Liver (tissue), 3 donors: ENCODE data around the gene CTSH.

Source experiments
- GABPA ChIP-seq, 2 donors: IDR thresholded peaks in 1 of 2; conservative IDR thresholded peaks in 1 of 2; 2 replicates each; pipeline ENCODE4 v1.6.1; 2016; ENCODE audit warnings: antibody characterized with exemption in 2 of 2, mild to moderate bottlenecking in 1 of 2, moderate library complexity in 1 of 2
- JUND ChIP-seq, 2 donors: IDR thresholded peaks; 2 replicates each; pipeline ENCODE4 v1.6.1; 2016; ENCODE audit warnings: antibody characterized with exemption in 2 of 2
- RAD21 ChIP-seq, 2 donors: IDR thresholded peaks; 2 replicates each; pipeline ENCODE4 v1.6.1; 2016; ENCODE audit warnings: antibody characterized with exemption in 2 of 2, mild to moderate bottlenecking in 2 of 2
- RXRA ChIP-seq, 2 donors: IDR thresholded peaks; 2 replicates each; pipeline ENCODE4 v1.6.1; 2017 to 2018; ENCODE audit warnings: antibody characterized with exemption in 2 of 2, mild to moderate bottlenecking in 1 of 2
- TAF1 ChIP-seq: conservative IDR thresholded peaks from 2 replicates; pipeline ENCODE4 v1.6.1; 2016; ENCODE audit warnings: antibody characterized with exemption, mild to moderate bottlenecking
- YY1 ChIP-seq: IDR thresholded peaks from 2 replicates; pipeline ENCODE4 v1.6.1; 2016; ENCODE audit warnings: antibody characterized with exemption, mild to moderate bottlenecking
- TF ChIP-seq, protein P1 (sequence below): fragments of 150-350 bp; IDR thresholded peaks from 2 replicates; pipeline ENCODE4 v1.5.1; 2017; ENCODE audit warnings: improper control_type of control experiment, low read depth, low read length; ENCODE audit not compliant: missing input control
- TF ChIP-seq, protein P2 (sequence below): IDR thresholded peaks from 2 replicates; pipeline ENCODE4 v1.6.1; 2016; ENCODE audit warnings: antibody characterized with exemption, mild to moderate bottlenecking
- TF ChIP-seq, protein P3 (sequence below): IDR thresholded peaks from 2 replicates; pipeline ENCODE4 v1.6.1; 2016; ENCODE audit warnings: antibody characterized with exemption
- TF ChIP-seq, protein P4 (sequence below): IDR thresholded peaks from 2 replicates; pipeline ENCODE4 v1.6.1; 2016; ENCODE audit warnings: antibody characterized with exemption
- TF ChIP-seq, protein P5 (sequence below): IDR thresholded peaks from 2 replicates; pipeline ENCODE4 v1.6.1; 2016; ENCODE audit warnings: antibody characterized with exemption
- donor health status: healthy.
- donor health status: healthy.

DNA sequence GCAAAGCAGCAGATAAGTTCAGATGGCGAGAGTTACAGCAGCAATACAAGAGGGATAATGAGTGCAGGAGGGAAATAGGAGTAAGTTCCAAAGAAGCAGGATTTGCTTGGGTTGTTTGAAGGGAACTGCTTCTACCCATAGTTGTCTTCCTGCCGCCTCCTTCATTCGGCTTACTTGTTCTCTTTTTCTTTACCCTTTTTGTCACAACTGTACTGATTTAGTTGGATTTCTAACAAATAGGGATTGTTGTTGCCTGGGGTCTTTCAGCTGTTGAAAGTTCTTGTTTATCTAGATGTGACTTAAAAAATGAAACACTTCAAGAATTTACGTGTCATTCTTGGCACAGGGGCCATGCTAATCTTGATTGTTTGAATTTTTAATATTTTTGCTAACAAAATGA, 46.3 kb downstream of the CTSH start:
- TF ChIP-seq, protein P1, sequence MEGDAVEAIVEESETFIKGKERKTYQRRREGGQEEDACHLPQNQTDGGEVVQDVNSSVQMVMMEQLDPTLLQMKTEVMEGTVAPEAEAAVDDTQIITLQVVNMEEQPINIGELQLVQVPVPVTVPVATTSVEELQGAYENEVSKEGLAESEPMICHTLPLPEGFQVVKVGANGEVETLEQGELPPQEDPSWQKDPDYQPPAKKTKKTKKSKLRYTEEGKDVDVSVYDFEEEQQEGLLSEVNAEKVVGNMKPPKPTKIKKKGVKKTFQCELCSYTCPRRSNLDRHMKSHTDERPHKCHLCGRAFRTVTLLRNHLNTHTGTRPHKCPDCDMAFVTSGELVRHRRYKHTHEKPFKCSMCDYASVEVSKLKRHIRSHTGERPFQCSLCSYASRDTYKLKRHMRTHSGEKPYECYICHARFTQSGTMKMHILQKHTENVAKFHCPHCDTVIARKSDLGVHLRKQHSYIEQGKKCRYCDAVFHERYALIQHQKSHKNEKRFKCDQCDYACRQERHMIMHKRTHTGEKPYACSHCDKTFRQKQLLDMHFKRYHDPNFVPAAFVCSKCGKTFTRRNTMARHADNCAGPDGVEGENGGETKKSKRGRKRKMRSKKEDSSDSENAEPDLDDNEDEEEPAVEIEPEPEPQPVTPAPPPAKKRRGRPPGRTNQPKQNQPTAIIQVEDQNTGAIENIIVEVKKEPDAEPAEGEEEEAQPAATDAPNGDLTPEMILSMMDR = no peak
- TF ChIP-seq, protein P2, sequence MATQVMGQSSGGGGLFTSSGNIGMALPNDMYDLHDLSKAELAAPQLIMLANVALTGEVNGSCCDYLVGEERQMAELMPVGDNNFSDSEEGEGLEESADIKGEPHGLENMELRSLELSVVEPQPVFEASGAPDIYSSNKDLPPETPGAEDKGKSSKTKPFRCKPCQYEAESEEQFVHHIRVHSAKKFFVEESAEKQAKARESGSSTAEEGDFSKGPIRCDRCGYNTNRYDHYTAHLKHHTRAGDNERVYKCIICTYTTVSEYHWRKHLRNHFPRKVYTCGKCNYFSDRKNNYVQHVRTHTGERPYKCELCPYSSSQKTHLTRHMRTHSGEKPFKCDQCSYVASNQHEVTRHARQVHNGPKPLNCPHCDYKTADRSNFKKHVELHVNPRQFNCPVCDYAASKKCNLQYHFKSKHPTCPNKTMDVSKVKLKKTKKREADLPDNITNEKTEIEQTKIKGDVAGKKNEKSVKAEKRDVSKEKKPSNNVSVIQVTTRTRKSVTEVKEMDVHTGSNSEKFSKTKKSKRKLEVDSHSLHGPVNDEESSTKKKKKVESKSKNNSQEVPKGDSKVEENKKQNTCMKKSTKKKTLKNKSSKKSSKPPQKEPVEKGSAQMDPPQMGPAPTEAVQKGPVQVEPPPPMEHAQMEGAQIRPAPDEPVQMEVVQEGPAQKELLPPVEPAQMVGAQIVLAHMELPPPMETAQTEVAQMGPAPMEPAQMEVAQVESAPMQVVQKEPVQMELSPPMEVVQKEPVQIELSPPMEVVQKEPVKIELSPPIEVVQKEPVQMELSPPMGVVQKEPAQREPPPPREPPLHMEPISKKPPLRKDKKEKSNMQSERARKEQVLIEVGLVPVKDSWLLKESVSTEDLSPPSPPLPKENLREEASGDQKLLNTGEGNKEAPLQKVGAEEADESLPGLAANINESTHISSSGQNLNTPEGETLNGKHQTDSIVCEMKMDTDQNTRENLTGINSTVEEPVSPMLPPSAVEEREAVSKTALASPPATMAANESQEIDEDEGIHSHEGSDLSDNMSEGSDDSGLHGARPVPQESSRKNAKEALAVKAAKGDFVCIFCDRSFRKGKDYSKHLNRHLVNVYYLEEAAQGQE = no peak
- TF ChIP-seq, protein P3, sequence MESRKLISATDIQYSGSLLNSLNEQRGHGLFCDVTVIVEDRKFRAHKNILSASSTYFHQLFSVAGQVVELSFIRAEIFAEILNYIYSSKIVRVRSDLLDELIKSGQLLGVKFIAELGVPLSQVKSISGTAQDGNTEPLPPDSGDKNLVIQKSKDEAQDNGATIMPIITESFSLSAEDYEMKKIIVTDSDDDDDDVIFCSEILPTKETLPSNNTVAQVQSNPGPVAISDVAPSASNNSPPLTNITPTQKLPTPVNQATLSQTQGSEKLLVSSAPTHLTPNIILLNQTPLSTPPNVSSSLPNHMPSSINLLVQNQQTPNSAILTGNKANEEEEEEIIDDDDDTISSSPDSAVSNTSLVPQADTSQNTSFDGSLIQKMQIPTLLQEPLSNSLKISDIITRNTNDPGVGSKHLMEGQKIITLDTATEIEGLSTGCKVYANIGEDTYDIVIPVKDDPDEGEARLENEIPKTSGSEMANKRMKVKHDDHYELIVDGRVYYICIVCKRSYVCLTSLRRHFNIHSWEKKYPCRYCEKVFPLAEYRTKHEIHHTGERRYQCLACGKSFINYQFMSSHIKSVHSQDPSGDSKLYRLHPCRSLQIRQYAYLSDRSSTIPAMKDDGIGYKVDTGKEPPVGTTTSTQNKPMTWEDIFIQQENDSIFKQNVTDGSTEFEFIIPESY = no peak
- TF ChIP-seq RXRA (IDR thresholded peaks at IDR 0.05) (no peak), JUND (IDR thresholded peaks at IDR 0.05) (no peak), GABPA (IDR thresholded peaks at IDR 0.05 in 1 of 2, conservative IDR thresholded peaks at IDR 0.05 in 1 of 2) (no peak), RAD21 (IDR thresholded peaks at IDR 0.05) (no peak), YY1 (no peak), TAF1 (no peak)
- TF ChIP-seq, protein P4, sequence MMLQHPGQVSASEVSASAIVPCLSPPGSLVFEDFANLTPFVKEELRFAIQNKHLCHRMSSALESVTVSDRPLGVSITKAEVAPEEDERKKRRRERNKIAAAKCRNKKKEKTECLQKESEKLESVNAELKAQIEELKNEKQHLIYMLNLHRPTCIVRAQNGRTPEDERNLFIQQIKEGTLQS = no peak
- TF ChIP-seq, protein P5, sequence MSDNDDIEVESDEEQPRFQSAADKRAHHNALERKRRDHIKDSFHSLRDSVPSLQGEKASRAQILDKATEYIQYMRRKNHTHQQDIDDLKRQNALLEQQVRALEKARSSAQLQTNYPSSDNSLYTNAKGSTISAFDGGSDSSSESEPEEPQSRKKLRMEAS = no peak
